MM.1S (cell line): ENCODE data around the gene GPRC5C.

ENCODE experiments used
- EZH2 ChIP-seq: fragments of 300-600 bp; sonication (generic); optimal IDR thresholded peaks from 2 replicates; pipeline ENCODE3; 2017; ENCODE audit warnings: low read depth, mild to moderate bottlenecking, antibody characterized with exemption, low read length, mixed read lengths
- EZH2phosphoT487 ChIP-seq: fragments of 300-600 bp; sonication (generic); IDR thresholded peaks from 2 replicates; pipeline ENCODE4 v1.6.1; 2018; ENCODE audit warnings: antibody characterized with exemption, low read length
- TF ChIP-seq, protein P1 (sequence below): fragments of 300-600 bp; sonication (generic); IDR thresholded peaks from 2 replicates; pipeline ENCODE4 v1.5.1; 2016; ENCODE audit warnings: antibody characterized with exemption, low read length, mixed read lengths

DNA sequence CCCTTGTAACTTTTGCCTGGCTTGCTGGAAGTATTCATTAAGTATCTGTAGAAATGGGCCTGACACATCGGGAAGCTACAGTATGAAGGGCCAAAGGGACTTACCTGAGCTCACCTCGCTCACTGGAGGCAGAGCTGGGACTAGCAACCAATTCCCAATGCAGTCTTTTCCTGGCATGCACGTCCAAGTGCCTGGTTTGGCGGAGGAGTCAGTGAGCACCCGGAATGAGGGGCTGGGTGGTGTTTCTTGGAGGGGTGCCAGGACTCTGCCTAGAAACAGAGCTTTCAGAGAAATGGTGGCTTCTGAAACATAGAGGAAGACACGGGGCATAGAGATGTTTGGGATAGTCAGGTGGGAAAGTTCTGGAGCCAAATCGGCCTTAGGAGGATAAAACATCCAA is 18.4 kb upstream of the GPRC5C start:
- TF ChIP-seq, protein P1, sequence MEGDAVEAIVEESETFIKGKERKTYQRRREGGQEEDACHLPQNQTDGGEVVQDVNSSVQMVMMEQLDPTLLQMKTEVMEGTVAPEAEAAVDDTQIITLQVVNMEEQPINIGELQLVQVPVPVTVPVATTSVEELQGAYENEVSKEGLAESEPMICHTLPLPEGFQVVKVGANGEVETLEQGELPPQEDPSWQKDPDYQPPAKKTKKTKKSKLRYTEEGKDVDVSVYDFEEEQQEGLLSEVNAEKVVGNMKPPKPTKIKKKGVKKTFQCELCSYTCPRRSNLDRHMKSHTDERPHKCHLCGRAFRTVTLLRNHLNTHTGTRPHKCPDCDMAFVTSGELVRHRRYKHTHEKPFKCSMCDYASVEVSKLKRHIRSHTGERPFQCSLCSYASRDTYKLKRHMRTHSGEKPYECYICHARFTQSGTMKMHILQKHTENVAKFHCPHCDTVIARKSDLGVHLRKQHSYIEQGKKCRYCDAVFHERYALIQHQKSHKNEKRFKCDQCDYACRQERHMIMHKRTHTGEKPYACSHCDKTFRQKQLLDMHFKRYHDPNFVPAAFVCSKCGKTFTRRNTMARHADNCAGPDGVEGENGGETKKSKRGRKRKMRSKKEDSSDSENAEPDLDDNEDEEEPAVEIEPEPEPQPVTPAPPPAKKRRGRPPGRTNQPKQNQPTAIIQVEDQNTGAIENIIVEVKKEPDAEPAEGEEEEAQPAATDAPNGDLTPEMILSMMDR, result no peak
- TF ChIP-seq EZH2phosphoT487 (no peak), EZH2 (no peak)
